Epithelial cell of proximal tubule (primary cell): ENCODE results near the gene CABLES2. TPM values are rescaled to one million over a fixed set of nuclear protein-coding genes. Genes with fewer than 3 reads are reported as not detected.

Source experiments
- DNase-seq: peaks from one replicate; pipeline ENCODE4 v3.0.0-alpha.2; 2011; ENCODE audit warnings: low read depth
- H3K4me3 ChIP-seq: 2 replicates; pipeline ENCODE4 v1.5.1; 2011; ENCODE audit warnings: low read depth, mild to moderate bottlenecking, low read length
- CTCF ChIP-seq: conservative IDR thresholded peaks from 2 replicates; pipeline ENCODE4 v1.5.1; 2012; ENCODE audit warnings: low read depth, mild to moderate bottlenecking, low read length
- total RNA-seq: library from RNA; depleted of rRNA; stranded (reverse); fragments of >200 nt; gene quantifications from 2 replicates; pipeline ENCODE4 v1.2.3, GENCODE V29; 2015

CABLES2 gene
- total RNA-seq, 1 donor from 2014 or later, result 5.8 TPM

GRCh38 chr20:62394248-62395245 is 12.5 kb downstream of the CABLES2 start:
- TF ChIP-seq CTCF, result no peak
- DNase-seq, result no peak
- no peak overlapping the region for H3K4me3 ChIP-seq

- TF ChIP-seq CTCF, result no peak
- H3K4me3 ChIP-seq, result no peak overlapping the region
- DNase-seq, result no peak
These were observed 13.3 kb downstream of the CABLES2 start for GRCh38 chr20:62393830-62394229.

GRCh38 chr20:62393335-62393665 is 13.8 kb downstream of the CABLES2 start:
- no peak for DNase-seq
- H3K4me3 ChIP-seq, result no peak overlapping the region
- no peak for TF ChIP-seq CTCF

GRCh38 chr20:62392621-62393334 is 14.3 kb downstream of the CABLES2 start:
- no peak for DNase-seq
- no peak for TF ChIP-seq CTCF
- no peak overlapping the region for H3K4me3 ChIP-seq

GRCh38 chr20:62392077-62392418 is 15.0 kb downstream of the CABLES2 start:
- no peak for TF ChIP-seq CTCF
- no peak for DNase-seq
- H3K4me3 ChIP-seq, result no peak overlapping the region

GRCh38 chr20:62391165-62392076 is 15.7 kb downstream of the CABLES2 start:
- no peak for DNase-seq
- no peak overlapping the region for H3K4me3 ChIP-seq
- TF ChIP-seq CTCF, result no peak
